Hypothalamus (tissue), 51 donors: Measurements from ENCODE around the gene SAMD4A.

Experiments
- DNase-seq, 51 donors: peaks; one replicate each; lab custom pipeline; 2025; lab: John Stamatoyannopoulos, UW

Gene SAMD4A

DNA sequence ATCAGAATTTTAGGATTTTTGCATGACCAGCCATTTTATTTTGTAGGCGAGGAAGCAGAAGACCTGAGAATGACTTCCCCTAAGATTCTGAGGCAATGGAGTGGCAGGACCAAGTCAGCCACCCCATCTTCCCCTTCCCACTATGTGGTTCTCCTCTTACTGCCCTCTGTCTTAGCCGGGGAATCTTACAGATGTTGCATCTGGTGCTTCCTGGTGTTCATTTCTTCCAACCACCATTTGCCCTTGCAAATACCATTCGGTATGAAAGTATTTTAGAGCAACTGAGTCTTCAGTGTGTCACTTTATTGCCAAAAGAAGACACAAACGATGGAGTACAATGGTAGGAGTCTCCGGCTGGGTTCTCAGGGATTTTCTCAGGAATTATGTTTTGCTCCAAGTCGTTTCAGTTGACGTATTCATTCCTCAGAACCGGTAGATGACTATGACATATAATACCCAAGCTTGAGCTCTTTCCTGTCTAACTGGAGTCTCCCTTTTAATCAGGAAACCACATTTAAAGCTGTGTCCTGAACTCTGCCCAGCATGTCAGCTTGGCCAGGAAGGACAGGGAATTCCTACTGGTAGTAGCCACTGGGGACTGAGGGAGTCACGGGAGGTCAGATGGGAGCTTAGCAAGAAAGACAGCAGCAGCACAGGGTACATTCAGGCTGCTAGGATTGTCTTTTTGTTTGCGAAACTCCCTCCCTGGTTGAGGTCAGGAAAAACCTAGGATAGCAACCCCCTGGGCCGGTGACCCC is 87.0 kb downstream of the SAMD4A start:
- no peak for DNase-seq

DNA sequence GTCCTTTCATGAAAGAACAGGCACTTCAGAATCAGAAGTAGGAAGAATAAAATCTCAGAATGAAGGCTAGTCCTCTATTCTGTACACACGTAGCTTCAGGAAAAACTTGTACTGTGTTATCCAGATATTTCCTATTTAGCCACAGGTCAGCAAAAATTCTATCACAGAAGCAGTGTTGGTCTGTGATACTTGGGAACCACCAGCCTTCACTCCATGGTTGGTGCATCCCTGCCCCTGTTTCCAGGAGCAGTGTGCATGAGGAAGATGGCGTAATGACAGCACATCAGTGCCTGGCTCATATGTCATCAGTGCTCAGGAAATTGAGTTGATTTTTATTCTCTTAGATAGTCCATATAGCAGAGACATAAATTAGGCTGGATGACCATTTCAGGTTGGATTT is 87.7 kb downstream of the SAMD4A start:
- DNase-seq = no peak

DNA sequence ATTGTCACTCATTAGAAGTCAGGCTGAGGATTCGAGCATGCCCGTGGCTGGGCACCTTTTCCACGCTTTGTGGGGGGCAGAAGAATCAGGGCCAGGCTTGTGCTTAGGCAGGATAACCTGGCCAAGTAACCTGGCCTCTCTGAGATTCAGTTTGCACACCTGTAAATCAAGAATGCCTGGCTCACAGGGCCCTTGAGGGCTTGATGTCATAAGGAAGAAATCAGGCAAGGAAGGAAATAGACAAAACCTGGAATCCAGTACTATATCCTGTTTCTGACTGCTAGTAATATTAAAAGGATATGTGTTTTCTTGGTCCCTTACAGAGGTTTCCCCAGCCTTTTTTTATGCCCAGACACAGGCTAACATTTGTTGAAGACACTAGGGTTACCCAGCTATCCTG is 91.9 kb downstream of the SAMD4A start:
- DNase-seq = no peak

DNA sequence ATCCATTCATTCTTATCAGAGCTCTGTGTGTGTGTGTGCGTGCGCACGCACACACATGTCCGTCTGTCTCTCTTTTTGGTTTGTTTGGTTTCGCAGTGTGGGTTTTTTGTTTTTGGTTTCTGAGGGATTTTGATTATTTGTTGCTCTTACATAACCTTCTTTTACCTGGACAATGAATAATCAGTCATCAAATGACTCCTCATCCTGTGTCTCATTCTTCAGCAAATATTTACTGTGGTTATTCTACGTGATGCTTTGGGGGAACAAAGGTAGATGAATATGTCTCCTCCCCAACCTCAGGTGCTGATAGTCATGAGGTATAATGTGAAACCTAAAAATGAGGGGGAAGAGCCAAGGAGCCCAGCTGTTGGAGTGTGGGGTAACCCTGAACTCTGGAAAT is 92.4 kb downstream of the SAMD4A start:
- no peak for DNase-seq

DNA sequence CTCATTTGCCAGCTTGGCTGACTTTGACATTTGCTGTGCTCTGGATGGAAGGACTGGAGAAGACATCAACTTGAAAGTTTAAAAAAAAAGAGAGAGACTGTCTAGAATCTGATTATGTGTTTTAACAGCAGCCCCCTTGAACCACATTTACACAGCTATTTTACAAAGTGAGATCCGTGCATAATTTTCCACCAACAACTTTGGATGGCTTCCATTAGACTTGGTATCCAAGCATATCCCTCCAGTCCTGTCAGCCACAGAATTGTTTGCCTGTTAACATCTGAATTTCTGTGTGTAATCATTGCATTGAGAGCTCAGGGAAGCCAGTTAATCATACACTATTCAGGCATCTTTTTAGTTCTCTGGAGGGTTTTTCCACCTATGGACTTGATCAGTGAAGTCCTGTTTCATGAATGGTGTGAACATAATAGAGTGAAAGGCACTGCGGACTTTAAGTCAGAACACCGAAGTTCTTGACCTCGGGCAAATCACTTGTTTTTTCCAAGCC is 93.7 kb downstream of the SAMD4A start:
- no peak for DNase-seq

DNA sequence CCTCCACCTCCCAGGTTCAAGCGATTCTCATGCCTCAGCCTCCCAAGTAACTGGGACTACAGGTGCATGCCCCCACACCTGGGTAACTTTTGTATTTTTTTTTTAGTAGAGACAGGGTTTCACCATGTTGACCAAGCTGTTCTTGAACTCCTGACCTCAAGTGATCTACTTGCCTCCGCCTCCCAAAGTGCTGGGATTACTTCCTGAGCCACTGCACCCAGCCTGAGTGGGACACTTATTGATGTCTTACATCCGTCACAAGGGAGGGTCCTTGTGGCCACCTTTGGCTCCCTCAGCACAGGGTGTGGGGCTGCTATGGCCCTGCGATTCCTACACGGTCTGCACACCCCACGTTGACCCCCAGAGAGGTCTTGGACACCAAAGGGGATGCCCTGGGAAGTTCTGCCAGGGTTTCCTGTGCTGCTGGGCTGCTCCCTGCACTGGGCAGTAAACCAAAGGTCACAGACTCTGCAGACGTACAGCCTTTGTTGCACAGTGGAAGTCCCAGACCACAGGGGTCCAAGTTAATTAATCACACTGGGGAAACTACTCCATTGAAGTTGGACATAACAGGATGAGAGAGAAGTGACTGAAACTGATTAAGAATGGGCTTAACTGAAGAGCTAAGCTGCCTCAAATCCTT is 95.7 kb downstream of the SAMD4A start:
- no peak for DNase-seq

DNA sequence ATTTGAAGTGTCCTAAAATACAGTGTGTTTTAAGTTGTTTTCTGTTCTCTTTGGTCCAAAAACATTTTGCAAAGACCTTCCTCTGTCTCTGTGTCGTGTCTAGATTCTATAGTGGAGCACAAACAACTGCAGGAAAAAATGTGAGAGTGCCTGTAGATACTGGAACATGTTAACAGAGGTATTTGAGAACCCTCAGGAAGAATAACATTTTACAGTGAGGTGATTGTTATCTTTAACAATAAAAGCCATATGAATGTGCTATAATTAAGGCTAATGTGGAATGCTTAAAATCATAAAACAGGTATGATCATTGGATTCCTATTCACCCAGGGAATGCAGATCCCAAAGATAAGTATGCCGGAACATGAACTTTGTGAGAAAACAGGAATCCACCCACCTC is 98.0 kb downstream of the SAMD4A start:
- no peak for DNase-seq

DNA sequence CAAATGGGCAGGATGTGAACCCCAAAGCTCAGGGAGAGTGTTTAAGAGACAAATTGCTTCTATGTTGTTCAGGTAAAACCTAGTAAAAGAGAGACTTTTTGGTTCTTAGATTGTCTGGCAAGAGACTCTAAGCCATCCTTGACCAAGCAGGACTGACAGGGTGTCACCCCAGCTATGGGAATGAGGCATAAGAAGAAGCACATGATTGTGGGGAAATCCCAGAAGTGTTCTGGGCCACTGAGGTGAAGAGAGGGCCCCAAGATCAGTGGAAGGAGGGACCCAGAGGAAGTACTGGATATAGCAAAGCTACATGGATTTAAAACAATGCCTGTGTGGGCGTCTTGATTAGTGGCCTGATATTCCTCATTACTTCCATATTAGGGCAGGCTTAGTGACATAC is 99.0 kb downstream of the SAMD4A start:
- no peak for DNase-seq

DNA sequence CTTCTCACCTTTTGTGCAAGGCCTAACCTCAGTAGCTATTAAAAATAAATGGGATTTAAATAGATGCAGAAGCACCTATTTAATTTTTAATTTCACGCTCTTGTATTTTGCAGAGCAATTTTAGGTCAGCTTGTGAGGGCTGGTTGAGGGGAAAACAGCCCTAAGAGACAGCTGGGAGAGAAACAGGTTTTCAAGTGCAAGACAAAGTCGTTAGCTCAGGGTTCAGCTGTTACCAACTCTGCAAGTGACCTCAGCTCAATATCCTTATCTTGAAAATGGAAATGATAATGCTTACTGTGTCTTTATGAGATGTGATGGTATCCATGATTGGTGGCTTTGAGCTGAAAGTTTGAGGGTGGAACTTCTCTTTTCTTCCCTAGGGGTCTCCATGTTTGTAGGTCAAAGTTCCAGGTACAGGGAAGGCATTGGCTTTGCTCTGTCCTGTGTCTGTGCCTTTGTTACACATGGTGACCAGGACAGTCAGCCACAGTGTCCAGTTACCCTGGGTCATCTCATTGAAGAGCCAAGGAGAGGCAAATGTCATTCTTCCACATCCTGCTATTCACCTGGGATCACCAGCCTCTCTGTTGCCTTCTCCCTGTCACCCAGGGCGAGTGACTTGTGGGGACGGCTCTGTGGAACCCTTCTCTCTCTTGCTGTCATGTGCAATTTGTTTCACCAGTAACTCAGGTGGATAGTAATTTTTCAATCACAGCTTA is 100.3 kb downstream of the SAMD4A start:
- DNase-seq = no peak

DNA sequence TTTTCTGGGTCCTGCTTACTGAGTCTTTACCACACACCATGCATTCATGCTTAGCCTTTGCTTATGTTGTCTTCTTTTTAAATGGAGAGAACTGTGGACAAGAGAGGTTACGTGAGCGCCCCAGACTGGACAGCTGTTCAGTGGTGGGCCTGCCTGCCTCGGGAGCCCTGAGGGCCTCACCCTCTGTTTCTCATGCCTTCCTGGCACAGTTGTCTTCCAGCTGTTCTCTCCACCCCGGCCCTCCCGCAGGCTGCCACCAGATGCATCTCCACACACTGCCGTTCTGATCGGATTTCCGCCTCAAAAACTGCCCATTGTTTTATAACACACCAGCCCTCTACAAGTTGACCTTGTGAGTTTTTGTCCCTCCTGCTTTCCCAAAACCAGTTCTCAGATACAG is 100.8 kb downstream of the SAMD4A start:
- DNase-seq = no peak

DNA sequence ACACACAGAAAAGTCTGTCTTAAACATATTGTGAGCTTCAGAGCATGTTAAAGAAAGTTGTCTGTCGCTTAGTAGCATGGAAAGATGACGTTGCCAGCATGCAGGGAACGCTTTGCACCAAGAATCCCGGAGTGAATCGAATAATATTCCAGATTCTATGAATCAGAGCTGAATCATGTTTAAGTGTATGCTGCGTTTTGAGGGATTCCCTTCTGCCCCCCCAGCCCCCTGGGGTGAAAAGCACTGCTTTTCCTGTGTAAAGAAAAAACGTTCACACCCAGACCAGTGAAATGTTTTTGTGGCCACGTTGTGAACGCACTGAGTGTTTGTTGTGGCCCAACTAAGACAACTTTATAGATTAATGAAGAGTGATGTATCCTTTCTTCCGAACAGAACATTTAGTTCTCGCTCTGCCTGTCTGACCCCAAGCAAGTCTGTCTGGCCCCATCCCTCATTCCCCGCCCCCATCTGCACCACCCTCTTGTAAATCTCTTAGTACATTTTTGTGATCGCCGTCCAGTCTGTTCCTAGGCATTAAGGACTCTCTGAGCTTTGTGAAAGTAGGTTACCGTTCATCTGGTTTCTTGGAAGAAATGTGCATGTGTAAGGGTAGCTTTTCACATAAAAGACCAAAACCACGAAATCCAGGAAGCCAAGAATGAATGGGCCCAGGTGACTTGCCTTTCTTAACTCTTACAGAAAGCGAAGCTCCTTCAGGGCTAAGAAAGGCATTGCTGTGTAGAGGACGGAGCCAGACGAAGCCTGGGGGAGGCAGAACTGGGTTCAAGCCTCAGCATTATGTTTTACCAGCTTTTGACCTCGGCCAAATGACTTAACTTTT is 103.0 kb downstream of the SAMD4A start:
- peak in 3 of 51 donors; percentile 36 to 46 (median 39) for DNase-seq

DNA sequence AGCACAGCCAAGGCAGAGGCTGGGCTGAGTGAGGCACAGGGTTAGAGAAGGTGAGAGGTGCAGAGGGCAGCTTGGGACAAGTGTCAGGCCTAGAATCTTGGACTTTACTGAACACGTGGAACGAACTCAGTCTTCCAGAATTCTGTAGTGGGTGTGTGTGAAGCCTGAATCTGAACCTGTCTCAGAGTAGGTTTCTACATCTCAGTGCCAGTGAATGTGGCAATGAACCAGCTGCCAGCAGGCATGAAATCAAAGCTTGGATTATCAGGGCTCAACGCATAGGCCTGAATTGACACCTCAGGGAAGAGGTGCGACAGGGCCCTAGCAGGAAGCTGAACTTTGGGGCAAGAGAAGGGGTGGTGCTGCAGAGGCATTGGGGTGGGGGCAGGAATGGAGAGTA is 104.6 kb downstream of the SAMD4A start:
- DNase-seq = no peak

DNA sequence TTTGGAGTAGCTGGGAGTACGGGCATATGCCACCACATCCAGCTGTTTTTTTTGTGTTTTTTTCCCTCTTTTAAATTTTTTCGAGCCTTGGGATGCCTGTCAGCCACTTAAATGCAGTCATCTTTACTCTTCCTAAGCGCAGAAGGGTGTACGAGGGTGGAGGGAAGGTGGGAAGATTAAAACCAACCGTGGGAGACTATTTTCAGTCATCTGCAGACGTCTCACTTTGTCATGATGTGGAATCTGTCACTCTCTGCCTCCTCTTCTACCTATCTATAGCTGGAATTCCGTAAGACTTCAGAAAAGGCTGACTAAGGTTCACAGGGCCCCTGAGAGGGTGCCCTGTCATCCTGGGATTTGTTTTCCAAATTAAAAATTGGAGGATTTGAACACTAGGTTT is 105.3 kb downstream of the SAMD4A start:
- DNase-seq = no peak

DNA sequence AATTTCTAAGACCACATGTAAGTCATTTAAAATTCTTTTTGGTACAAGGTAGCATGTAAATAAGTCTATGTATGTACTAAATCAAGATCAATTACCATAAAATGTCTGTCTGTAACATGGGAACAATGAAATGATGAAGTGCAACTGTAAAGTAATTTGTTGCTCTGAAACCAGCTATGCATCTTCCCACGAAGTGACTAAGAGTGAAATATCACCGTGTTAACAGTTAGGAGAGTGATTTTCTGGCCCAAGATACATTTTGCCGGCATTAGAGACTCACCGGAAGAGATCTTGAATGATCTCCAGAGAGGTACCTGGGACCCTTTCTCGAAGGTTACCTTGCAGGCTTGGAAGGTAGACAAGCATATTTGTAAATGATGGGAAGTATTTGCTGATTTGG is 105.8 kb downstream of the SAMD4A start:
- no peak for DNase-seq

DNA sequence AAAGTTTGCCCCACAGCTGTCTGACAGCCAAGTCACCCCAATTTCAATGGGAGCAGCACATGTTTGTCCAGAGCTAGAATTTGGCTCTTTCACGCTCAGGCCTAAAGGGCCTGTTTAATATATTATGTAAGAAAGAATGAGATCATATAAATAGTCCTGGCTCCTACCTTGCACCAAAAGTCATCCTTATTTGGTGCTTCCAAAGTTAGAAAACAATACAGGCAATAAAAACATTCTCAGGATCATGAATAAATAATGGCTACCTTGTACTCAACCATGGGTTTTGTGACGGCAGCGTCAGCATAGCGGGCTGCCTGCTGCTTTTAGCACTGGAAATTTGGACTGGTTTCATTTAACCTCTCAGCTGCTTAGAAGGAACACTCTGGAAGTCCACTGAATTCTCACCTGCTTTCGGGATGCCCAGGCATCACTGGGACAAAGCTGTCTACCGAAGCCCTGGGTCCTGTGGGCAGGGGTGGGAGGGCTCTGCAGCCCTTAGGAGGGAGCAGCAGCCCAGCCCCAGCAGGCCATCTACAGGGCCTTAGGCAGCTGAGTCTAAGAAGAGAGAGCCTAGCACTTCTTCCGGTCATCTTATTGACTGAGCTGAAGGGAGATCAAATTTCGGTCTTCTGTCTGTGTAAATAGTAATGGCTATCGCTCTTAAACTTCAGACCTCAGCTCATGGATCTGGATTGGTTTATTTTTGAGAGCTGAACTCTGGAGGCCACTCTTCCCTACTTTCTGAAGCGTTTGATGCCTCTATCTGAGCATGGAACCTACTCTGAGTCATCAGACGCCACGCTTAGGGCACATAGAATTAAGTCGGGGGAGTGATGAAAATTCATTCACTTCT is 106.5 kb downstream of the SAMD4A start:
- DNase-seq = no peak

DNA sequence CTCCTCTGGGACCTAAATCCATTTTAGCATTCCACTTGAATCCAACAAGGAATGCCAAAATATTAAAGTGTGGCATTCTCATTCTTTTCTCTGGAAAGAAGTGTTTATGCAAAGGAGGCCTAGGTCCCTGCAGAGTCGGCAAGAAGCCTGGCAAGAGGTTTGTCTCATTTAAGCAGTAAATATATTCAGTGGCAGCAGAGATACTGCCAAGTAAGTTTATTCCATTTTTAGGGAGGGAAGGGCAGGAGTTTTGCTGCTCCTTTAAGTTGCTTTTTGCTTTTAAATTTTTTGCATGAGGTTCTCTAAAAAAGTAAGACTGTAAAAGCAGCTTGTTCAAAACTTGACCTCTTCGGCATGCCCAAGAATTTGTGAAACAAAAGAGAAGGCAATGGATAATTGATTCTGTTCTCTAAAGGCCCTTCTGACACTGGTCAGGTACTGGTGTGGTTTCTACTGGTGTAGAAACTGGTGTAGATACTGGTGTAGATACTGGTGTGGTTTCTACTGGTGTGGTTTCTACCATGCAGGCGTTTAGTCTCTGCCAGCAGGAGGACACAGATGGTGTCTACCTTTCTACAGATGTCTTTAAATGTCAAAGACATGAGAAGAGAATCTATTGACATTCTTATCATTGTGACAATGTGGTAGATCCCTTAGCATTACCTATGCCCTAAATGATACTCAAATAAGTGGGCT is 107.3 kb downstream of the SAMD4A start:
- DNase-seq = no peak

DNA sequence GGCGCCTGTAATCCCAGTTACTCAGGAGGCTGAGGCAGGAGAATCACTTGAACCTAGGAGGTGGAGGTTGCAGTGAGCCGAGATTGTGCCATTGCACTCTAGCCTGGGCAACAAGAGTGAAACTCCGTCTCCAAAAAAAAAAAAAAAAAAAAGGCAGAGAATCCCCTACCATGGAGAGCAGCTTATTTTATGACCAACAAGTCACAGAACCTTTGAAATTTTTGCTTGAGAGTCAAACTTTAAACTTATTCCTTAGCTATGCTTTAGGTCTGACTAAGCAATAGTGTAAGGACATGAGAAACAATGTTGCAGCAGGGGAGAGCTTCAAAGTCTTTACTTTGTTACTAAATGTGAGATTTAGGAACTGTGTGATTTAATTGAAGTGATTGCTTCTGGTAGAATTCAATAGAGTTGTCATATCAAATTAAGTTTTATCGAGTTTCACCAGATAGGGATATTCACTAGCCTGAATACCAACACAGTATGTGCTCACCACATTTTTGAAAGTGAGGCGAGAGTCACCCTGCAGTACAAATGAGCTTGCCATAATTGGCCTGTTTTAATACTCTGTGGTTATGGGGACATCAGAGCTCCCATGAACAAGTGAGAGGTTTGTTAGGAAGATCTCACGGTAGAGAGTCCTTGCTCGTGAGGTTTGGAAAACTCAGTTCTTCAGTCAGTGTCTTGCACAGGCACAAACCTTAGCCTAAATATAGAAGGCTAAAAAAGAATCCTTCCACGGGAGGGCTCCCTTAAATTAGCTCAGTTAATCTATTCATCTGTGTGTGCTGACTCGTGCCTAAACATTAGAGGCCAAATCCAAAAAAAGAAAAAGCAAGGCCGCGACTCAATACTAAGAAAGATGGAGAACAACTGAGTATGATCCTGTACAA is 108.6 kb downstream of the SAMD4A start:
- DNase-seq = peak in 1 of 51 donors; percentile 4
